Heart right ventricle (tissue), 16 donors: Measurements from ENCODE around the gene COMMD6. TPM values are rescaled to one million over a fixed set of nuclear protein-coding genes. Genes with fewer than 3 reads are reported as not detected.

Source experiments
- ATAC-seq, 8 donors: fragments of 200-7000 bp; cut with Tn5 transposase; one replicate each; pipeline ENCODE4 v1.9.1; 2020; ENCODE audit warnings: mild to moderate bottlenecking in 8 of 8, moderate library complexity in 8 of 8, moderate number of reproducible peaks in 1 of 8
- DNase-seq, 2 donors: peaks; one replicate each; pipeline ENCODE4 v3.0.0-alpha.2; 2020
- H3K27ac ChIP-seq, 10 donors: fragments of 200-600 bp; sonication (generic) in 2 of 10; one replicate each; pipeline versions ENCODE4 v1.5.0 to v1.8.0; 2020 to 2022; ENCODE audit warnings: mild to moderate bottlenecking in 3 of 10
- H3K27me3 ChIP-seq, 7 donors: fragments of 200-600 bp; one replicate each; pipeline ENCODE4 v1.8.0; 2021 to 2022; ENCODE audit warnings: mild to moderate bottlenecking in 2 of 7
- H3K36me3 ChIP-seq, 9 donors: fragments of 200-600 bp; sonication (generic) in 1 of 9; one replicate each; pipeline versions ENCODE4 v1.5.0 to v1.8.0; 2020 to 2022; ENCODE audit warnings: mild to moderate bottlenecking in 2 of 9
- H3K4me1 ChIP-seq, 9 donors: fragments of 200-600 bp; sonication (generic) in 1 of 9; one replicate each; pipeline versions ENCODE4 v1.5.0 to v1.8.0; 2020 to 2022; ENCODE audit warnings: mild to moderate bottlenecking in 4 of 9
- H3K4me3 ChIP-seq, 10 donors: fragments of 200-600 bp; sonication (generic) in 2 of 10; one replicate each; pipeline versions ENCODE4 v1.5.0 to v1.8.0; 2020 to 2022; ENCODE audit warnings: mild to moderate bottlenecking in 7 of 10, moderate library complexity in 2 of 10
- H3K9me3 ChIP-seq, 11 donors: fragments of 200-600 bp in 10 of 11; sonication (generic) in 2 of 11; one replicate each; pipeline versions ENCODE4 v1.5.0 to v1.8.0; 2013 to 2022; ENCODE audit warnings: mild to moderate bottlenecking in 2 of 11, control low read depth in 1 of 11, moderate library complexity in 1 of 11
- CTCF ChIP-seq, 9 donors: fragments of 200-600 bp; sonication (generic) in 2 of 9; IDR thresholded peaks; one replicate each; pipeline versions ENCODE4 v1.5.0 to v1.8.0; 2021 to 2022; ENCODE audit warnings: antibody characterized with exemption in 9 of 9, mild to moderate bottlenecking in 5 of 9, moderate library complexity in 1 of 9
- WGBS, 2 donors: extraction: QIAGEN DNeasy Blood & Tissue Kit; methylation state at CpG; one replicate each; pipeline ENCODE4 v1.1.7; 2013; ENCODE audit warnings: inconsistent platforms in 1 of 2; 5-methylcytosine and 5-hydroxymethylcytosine counted together
- intact Hi-C, 10 donors: fragments of 100-400 bp; cut with DNase I; formaldehyde crosslinking; loops; one replicate each; pipeline versions ENCODE4 v1.11.1 to v1.14.2; 2022
- polyA plus RNA-seq, 2 donors: library from polyadenylated mRNA; stranded (reverse); fragments of 200-250 nt; gene quantifications; one replicate each; pipeline ENCODE4 v1.2.3, GENCODE V29; 2013
- total RNA-seq, 10 donors: library from RNA; stranded (reverse); fragmentation: NEBNext Ultra II Directional in 3 of 10; extraction: Animal tissue kit (Norgen Biotek cat#: 25700) in 3 of 10; gene quantifications; one replicate each; pipeline versions ENCODE4 v1.2.1 to v1.2.4, GENCODE V29; 2021 to 2023
- donor health status: Arrhythmogenic right ventricular cardiomyopathy.
- donor health status: ischemic (EF 13 %, LVEDD 7.1; RV severe dilation, severe dysfunction).
- donor health status: healthy with polysubstance abuse.
- donor health status: DM: no; HTN: yes; CAD: no.
- donor health status: DM: no; HTN: no; CAD: no.
- donor health status: ischemic (EF 25% LVEDD 6.9; RV normal size, moderate dysfunction).
- donor health status: ischemic (EF 25% LVEDD 5.7; RV mildly dilated, moderate dysfunction).
- donor health status: healthy.
- donor health status: DM: yes; HTN: yes; CAD: no.
- donor health status: Ischemic cardiomyopathy.
- donor health status: ischemic (EF 35%, LVEDD 5.7; RV mildly dilated, moderate dysfunction).
- donor health status: nonischemic (EF 11% LVEDD 7.7; RV severe dilation, severe dysfunction).
- donor health status: DM: yes; HTN: yes; CAD: no.
- donor health status: PGD.
- donor health status: ischemic (EF 29% LVEDD 5.4; RV normal size, mild dysfunction).
- donor health status: nonischemic (EF 23%, LVEDD 6.1; RV moderate dilation, normal function).

Gene COMMD6
- total and polyA plus RNA-seq, 12 donors, result 66.4 to 138 (median 122) TPM

DNA sequence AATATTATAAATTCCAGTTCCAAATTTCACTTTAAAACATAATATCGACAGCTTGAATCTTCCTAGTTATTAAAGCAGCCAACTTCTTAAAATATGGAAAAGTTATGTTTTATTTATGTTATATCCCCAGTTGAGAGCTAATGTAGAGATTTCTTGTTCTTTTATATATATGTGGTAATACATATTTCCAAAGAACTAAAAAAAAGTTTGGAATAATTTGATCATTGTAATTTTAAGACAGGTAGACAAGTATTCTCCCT is 54.9 kb downstream of the COMMD6 start:
- ATAC-seq, result no peak

DNA sequence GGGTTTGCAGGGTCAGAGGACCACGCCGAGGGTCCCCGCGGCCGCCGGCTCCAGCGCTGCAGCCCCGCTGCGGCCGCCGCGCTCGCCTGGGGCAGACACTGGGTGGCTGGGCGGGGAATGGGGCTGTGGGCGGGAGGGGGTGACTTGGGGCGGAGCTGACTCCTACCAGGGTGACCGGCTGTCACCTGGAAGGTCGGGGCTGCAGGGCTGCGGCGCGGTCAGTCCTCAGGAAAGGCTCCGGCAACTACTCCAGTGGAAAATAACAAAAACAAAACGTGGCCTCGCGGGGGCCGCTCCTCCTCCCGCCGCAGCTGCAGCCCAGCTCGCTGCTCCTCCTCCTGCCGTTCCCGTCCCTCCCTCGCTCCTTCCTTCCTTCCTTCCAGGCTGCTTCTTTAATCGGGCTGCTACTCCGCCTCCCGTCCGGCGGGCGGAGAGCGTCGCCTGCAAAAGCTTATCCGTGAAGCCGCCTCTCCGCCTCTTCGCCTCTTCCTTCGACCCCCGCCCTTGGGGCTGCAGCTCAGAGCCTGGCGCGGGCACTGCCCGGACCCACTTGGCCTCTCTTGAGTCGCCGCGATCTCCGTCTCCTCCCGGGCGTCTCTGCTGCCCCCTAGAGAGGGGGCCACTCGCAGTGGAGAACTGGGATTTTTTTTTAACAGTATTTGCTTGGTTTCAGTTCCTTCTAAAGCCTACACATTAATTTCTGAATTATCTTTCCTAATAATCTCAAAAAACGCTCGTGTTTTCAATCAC is 55.4 kb downstream of the COMMD6 start, which contains the start of gene TBC1D4:
TBC1D4 (minus strand) TSS at position 100 of the 750 bp plus-strand sequence. CDS start 402 bp downstream, outside the sequence.
- intact Hi-C loops, result loop anchor here in 8 of 10 donors (2.0 to 10.0 kb wide), 9 partner anchors 40 to 177 kb away; partner anchors contain the start of genes UCHL3 (in 5 of the 8) and COMMD6 (in 1 of the 8)
- WGBS, 2 donors, result 0% methylated on average over 45 to 58 of the region's 58 CpGs
- peaks cover 0 to 37% (median 0%) of the 10 kb centered on the region in 7 donors for H3K27me3 ChIP-seq
- ATAC-seq, result peak; percentile 83 to 93 (median 90)
- H3K4me3 ChIP-seq, result peak within 1 kb of the TSS; percentile 70 to 95 (median 92)
- H3K27ac ChIP-seq, result peak within 1 kb of the TSS; percentile 64 to 94 (median 90)
- no peaks in the 10 kb centered on the region for H3K36me3 ChIP-seq
- peaks cover 0 to 28% (median 18%) of the 10 kb centered on the region in 9 donors for H3K4me1 ChIP-seq
- TF ChIP-seq CTCF (IDR thresholded peaks at IDR 0.05), result peak; percentile 59 to 93 (median 81)
- no peaks in the 10 kb centered on the region for H3K9me3 ChIP-seq
- DNase-seq, result peak; percentile 83

More for the DNA sequence above, 54.9 kb downstream of the COMMD6 start:
- Histone ChIP-seq H3K27ac (peak overlapping the region in 9 of 10 donors; percentile 84 to 94 (median 90)), H3K4me3 (peak overlapping the region in 9 of 10 donors; percentile 70 to 95 (median 92)), H3K36me3 (no peaks in the 10 kb centered on the region), H3K27me3 (peaks cover 0 to 37% (median 0%) of the 10 kb centered on the region in 7 donors), H3K4me1 (peaks cover 0 to 28% (median 13%) of the 10 kb centered on the region in 9 donors), H3K9me3 (no peaks in the 10 kb centered on the region)
- WGBS, 2 donors, result 2 to 7% methylated on average over 1 of the region's 1 CpG
- DNase-seq, result no peak
- TF ChIP-seq CTCF (IDR thresholded peaks at IDR 0.05), result peak in 1 of 9 donors; percentile 1
- intact Hi-C loops, result loop anchor here in 8 of 10 donors (2.0 to 10.0 kb wide), 9 partner anchors 40 to 178 kb away; partner anchors contain the start of genes UCHL3 (in 5 of the 8) and COMMD6 (in 1 of the 8)

GRCh38 chr13:75481176-75482069 is 56.2 kb downstream of the COMMD6 start:
- H3K27ac ChIP-seq, result peak overlapping the region; percentile 64 to 94 (median 90)
- no peaks in the 10 kb centered on the region for H3K36me3 ChIP-seq
- intact Hi-C loops, result loop anchor here (2.0 to 10.0 kb wide), 9 partner anchors 39 to 177 kb away; partner anchors contain the start of genes UCHL3 (in 5 of the 10) and COMMD6 (in 1 of the 10)
- no peaks in the 10 kb centered on the region for H3K9me3 ChIP-seq
- TF ChIP-seq CTCF (IDR thresholded peaks at IDR 0.05), result no peak
- peak; percentile 9 to 73 (median 42) for ATAC-seq
- peaks cover 0 to 32% (median 21%) of the 10 kb centered on the region in 9 donors for H3K4me1 ChIP-seq
- peaks cover 0 to 35% (median 0%) of the 10 kb centered on the region in 7 donors for H3K27me3 ChIP-seq
- peak; percentile 19 to 46 for DNase-seq
- peak overlapping the region; percentile 70 to 95 (median 92) for H3K4me3 ChIP-seq
- WGBS, 2 donors, result 0% methylated on average over 96 to 100 of the region's 100 CpGs
